Neuron (in vitro differentiated cells): ENCODE results near the gene UTY.
"Not testable (repeated sequence)": the region's sequence is repeated elsewhere in the genome, so short reads cannot be mapped to it uniquely, and the experiment has no call there.

Experiments used
- H2AFZ ChIP-seq: one replicate; pipeline ENCODE4 v1.6.1; 2013; ENCODE audit warnings: low read depth, mild to moderate bottlenecking, inconsistent platforms, low read length, moderate library complexity
- H3K27me3 ChIP-seq: one replicate; pipeline ENCODE4 v1.6.1; 2013; ENCODE audit warnings: low read length; ENCODE audit not compliant: insufficient read depth
- H3K36me3 ChIP-seq: one replicate; pipeline ENCODE4 v1.6.1; 2013; ENCODE audit warnings: low read length; ENCODE audit not compliant: insufficient read depth
- H3K4me1 ChIP-seq: one replicate; pipeline ENCODE4 v1.6.1; 2013; ENCODE audit warnings: low read length; ENCODE audit not compliant: insufficient read depth
- H3K4me3 ChIP-seq: 2 replicates; pipeline ENCODE4 v1.5.1; 2013; ENCODE audit warnings: mild to moderate bottlenecking, low read length, moderate library complexity
- H3K9me3 ChIP-seq: one replicate; pipeline ENCODE4 v1.6.1; 2013; ENCODE audit warnings: low read length

UTY gene

GRCh38 chrY:13333791-13334190 is 146.0 kb downstream of the UTY start:
- Histone ChIP-seq H3K9me3 (no peaks in the 10 kb centered on the region), H3K36me3 (no peaks in the 10 kb centered on the region), H3K4me3 (no peak overlapping the region), H3K4me1 (no peaks in the 10 kb centered on the region), H3K27me3 (no peaks in the 10 kb centered on the region), H2AFZ (no peak overlapping the region)

GRCh38 chrY:13330651-13331050 is 149.2 kb downstream of the UTY start:
- Histone ChIP-seq H3K27me3 (no peaks in the 10 kb centered on the region), H3K9me3 (no peaks in the 10 kb centered on the region), H3K4me3 (no peak overlapping the region), H3K4me1 (no peaks in the 10 kb centered on the region), H2AFZ (no peak overlapping the region), H3K36me3 (no peaks in the 10 kb centered on the region)

- no peaks in the 10 kb centered on the region for H3K36me3 ChIP-seq
- H3K9me3 ChIP-seq, result no peaks in the 10 kb centered on the region
- no peaks in the 10 kb centered on the region for H3K4me1 ChIP-seq
- H2AFZ ChIP-seq, result no peak overlapping the region
- H3K4me3 ChIP-seq, result no peak overlapping the region
- no peaks in the 10 kb centered on the region for H3K27me3 ChIP-seq
Measured at GRCh38 chrY:13312966-13313365, 166.9 kb downstream of the UTY start.

GRCh38 chrY:13307959-13308358 is 171.9 kb downstream of the UTY start:
- H3K9me3 ChIP-seq, result no peaks in the 10 kb centered on the region
- no peaks in the 10 kb centered on the region for H3K27me3 ChIP-seq
- H3K4me3 ChIP-seq, result no peak overlapping the region
- no peak overlapping the region for H2AFZ ChIP-seq
- no peaks in the 10 kb centered on the region for H3K36me3 ChIP-seq
- no peaks in the 10 kb centered on the region for H3K4me1 ChIP-seq

- no peaks in the 10 kb centered on the region for H3K27me3 ChIP-seq
- H3K9me3 ChIP-seq, result no peaks in the 10 kb centered on the region
- no peaks in the 10 kb centered on the region for H3K4me1 ChIP-seq
- H2AFZ ChIP-seq, result no peak overlapping the region
- no peak overlapping the region for H3K4me3 ChIP-seq
- H3K36me3 ChIP-seq, result no peaks in the 10 kb centered on the region
Measured at GRCh38 chrY:13300795-13301194, 179.0 kb downstream of the UTY start.

- H3K4me1 ChIP-seq, result no peaks in the 10 kb centered on the region
- no peak overlapping the region for H3K4me3 ChIP-seq
- no peaks in the 10 kb centered on the region for H3K27me3 ChIP-seq
- H3K36me3 ChIP-seq, result no peaks in the 10 kb centered on the region
- no peaks in the 10 kb centered on the region for H3K9me3 ChIP-seq
- H2AFZ ChIP-seq, result no peak overlapping the region
Measured at GRCh38 chrY:13299411-13299810, 180.4 kb downstream of the UTY start.

GRCh38 chrY:13296176-13296890 is 183.5 kb downstream of the UTY start:
- Histone ChIP-seq H3K9me3 (no peaks in the 10 kb centered on the region), H3K36me3 (no peaks in the 10 kb centered on the region), H3K4me3 (no peak overlapping the region), H3K27me3 (no peaks in the 10 kb centered on the region), H3K4me1 (no peaks in the 10 kb centered on the region), H2AFZ (no peak overlapping the region)

- H3K4me3 ChIP-seq, result no peak overlapping the region
- H3K4me1 ChIP-seq, result no peaks in the 10 kb centered on the region
- no peaks in the 10 kb centered on the region for H3K36me3 ChIP-seq
- H3K9me3 ChIP-seq, result no peaks in the 10 kb centered on the region
- no peak overlapping the region for H2AFZ ChIP-seq
- H3K27me3 ChIP-seq, result no peaks in the 10 kb centered on the region
Measured at GRCh38 chrY:13295026-13295425, 184.8 kb downstream of the UTY start.

GRCh38 chrY:13291199-13291598 is 188.6 kb downstream of the UTY start:
- H3K4me1 ChIP-seq, result no peaks in the 10 kb centered on the region
- H3K4me3 ChIP-seq, result no peak overlapping the region
- no peaks in the 10 kb centered on the region for H3K36me3 ChIP-seq
- H3K27me3 ChIP-seq, result no peaks in the 10 kb centered on the region
- H3K9me3 ChIP-seq, result no peaks in the 10 kb centered on the region
- no peak overlapping the region for H2AFZ ChIP-seq

GRCh38 chrY:13282151-13283054 is 197.4 kb downstream of the UTY start:
- not testable (repeated sequence) for H3K36me3 ChIP-seq, H3K9me3 ChIP-seq, H2AFZ ChIP-seq, H3K4me3 ChIP-seq, H3K4me1 ChIP-seq, H3K27me3 ChIP-seq

- Histone ChIP-seq H2AFZ (no peak overlapping the region), H3K9me3 (no peaks in the 10 kb centered on the region), H3K4me3 (no peak overlapping the region), H3K27me3 (no peaks in the 10 kb centered on the region), H3K4me1 (no peaks in the 10 kb centered on the region), H3K36me3 (no peaks in the 10 kb centered on the region)
Measured at GRCh38 chrY:13279561-13279960, 200.3 kb downstream of the UTY start.

GRCh38 chrY:13271706-13272105 is 208.1 kb downstream of the UTY start:
- Histone ChIP-seq H3K4me1 (no peaks in the 10 kb centered on the region), H3K9me3 (no peaks in the 10 kb centered on the region), H3K27me3 (no peaks in the 10 kb centered on the region), H3K4me3 (no peak overlapping the region), H3K36me3 (no peaks in the 10 kb centered on the region), H2AFZ (no peak overlapping the region)

GRCh38 chrY:13253941-13254440 is 225.8 kb downstream of the UTY start:
- H3K4me1 ChIP-seq, H3K9me3 ChIP-seq, H3K27me3 ChIP-seq, H3K4me3 ChIP-seq, H3K36me3 ChIP-seq, H2AFZ ChIP-seq: not testable (repeated sequence)
